Measurements from ENCODE around the gene AKAP13.

AKAP13 gene

DNA sequence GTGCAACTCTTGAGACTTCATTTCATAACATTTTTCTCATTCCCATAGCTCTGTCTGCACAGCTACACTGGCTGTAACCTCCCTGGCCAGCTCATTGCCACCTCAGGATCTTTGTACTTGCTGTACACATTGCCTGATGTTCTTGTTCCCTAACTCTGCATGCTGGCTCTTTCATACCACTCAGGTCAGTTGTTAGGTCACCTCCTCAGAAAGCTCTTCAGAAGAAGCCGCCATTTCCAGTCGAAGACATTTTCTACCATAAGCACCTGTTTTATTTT lies 176.2 kb downstream of the AKAP13 start:
- Mint-ChIP-seq H3K27me3 (ENCODE audit: low read depth) (no peaks in the 10 kb centered on the region), H3K4me3 (no peak overlapping the region), H3K4me1 (peaks cover 17% of the 10 kb centered on the region), H3K9me3 (no peaks in the 10 kb centered on the region), H3K27ac (no peak overlapping the region), H3K36me3 (ENCODE audit: low read depth) (peaks cover 35% of the 10 kb centered on the region)
- no peak for TF ChIP-seq CTCF (IDR thresholded peaks at IDR 0.05; ENCODE audit: unreplicated experiment in 3 of 3)

DNA sequence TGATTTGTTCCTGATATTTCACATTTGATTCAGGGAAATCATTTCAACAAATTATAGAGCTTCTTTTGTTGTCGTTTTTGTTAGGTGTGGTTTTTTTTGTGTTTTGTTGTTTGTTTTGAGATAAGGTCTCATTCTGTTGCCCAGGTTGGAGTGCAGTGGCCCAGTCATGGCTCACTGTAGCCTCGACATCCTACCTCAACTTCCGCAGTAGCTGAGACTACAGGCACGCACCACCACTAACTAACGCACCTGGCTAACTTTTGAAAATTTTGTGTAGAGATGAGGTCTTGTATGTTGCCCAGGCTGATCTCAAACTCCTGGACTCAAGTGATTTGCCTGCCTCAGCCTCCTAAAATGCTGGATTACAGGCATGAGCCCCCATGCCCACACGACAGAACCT lies 177.0 kb downstream of the AKAP13 start:
- H3K9me3 Mint-ChIP-seq, result no peaks in the 10 kb centered on the region
- H3K4me1 Mint-ChIP-seq, result peaks cover 17% of the 10 kb centered on the region
- no peak overlapping the region for H3K27ac Mint-ChIP-seq
- H3K4me3 Mint-ChIP-seq, result no peak overlapping the region
- no peak for TF ChIP-seq CTCF (IDR thresholded peaks at IDR 0.05; ENCODE audit: unreplicated experiment in 3 of 3)
- peaks cover 27% of the 10 kb centered on the region for H3K36me3 Mint-ChIP-seq (ENCODE audit: low read depth)
- H3K27me3 Mint-ChIP-seq (ENCODE audit: low read depth), result no peaks in the 10 kb centered on the region

DNA sequence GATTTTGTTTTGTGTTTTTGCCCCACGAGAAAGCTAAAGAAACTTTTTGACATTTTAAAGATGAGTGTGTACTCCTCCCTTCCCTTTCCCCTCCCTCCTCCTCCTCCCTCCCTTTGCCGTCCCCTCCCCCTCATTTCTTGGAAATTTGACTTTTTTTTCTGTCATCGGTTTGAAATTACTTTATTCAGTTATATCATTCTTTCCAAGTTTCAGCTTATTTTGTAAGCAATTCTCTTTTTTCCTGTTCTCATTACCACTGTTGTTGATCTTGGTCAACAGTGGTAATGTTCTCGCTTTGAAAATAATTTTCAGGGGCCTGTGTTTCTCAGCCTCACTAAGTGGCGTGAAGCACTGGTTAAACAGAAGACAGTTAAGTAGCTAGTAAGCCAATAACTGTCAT lies 178.4 kb downstream of the AKAP13 start:
- Mint-ChIP-seq H3K27me3 (ENCODE audit: low read depth) (no peaks in the 10 kb centered on the region), H3K36me3 (ENCODE audit: low read depth) (peaks cover 20% of the 10 kb centered on the region), H3K9me3 (no peaks in the 10 kb centered on the region), H3K4me1 (peaks cover 17% of the 10 kb centered on the region), H3K4me3 (no peak overlapping the region), H3K27ac (peak overlapping the region; percentile 0 to 25 (median 23))
- no peak for TF ChIP-seq CTCF (IDR thresholded peaks at IDR 0.05; ENCODE audit: unreplicated experiment in 3 of 3)

DNA sequence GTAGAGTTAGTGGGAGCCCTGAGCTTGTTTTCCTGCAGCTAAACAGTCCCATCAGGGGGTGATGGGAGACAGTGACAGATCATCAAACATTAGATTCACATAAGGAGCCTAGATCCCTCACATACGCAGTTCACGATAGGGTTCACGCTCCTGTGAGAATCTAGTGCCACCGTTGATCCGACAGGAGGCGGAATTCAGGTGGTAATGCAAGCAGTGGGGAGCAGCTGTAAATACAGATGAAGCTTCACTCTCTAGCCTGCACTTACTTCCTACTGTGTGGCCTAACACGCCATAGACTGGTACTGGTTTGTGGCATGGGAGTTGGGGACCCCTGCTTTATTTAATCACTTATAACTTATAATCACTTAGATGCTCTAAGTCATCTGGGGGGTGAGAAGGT lies 179.1 kb downstream of the AKAP13 start:
- TF ChIP-seq CTCF (IDR thresholded peaks at IDR 0.05; ENCODE audit: unreplicated experiment in 3 of 3), result no peak
- no peaks in the 10 kb centered on the region for H3K27me3 Mint-ChIP-seq (ENCODE audit: low read depth)
- peaks cover 18% of the 10 kb centered on the region for H3K4me1 Mint-ChIP-seq
- no peaks in the 10 kb centered on the region for H3K9me3 Mint-ChIP-seq
- H3K4me3 Mint-ChIP-seq, result no peak overlapping the region
- peaks cover 13% of the 10 kb centered on the region for H3K36me3 Mint-ChIP-seq (ENCODE audit: low read depth)
- peak overlapping the region in 1 of 3 experiments; percentile 0 for H3K27ac Mint-ChIP-seq

DNA sequence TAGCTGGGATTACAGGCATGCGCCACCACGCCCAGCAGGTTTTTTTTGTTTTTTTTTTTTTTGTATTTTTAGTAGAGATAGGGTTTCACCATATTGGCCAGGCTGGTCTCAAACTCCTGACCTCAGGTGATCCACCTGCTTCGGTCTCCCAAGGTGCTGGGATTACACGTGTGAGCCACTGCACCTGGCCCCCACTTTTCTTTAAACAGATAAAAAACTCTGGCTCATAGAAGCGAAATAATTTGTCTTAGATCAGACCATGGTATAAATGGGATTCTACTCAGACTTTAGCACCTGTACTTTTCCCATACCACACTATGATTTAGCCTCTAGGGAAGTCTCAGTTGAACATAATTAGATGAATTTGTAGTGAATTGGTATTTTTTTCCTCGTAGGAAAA lies 182.4 kb downstream of the AKAP13 start:
- Mint-ChIP-seq H3K9me3 (no peaks in the 10 kb centered on the region), H3K27ac (no peak overlapping the region), H3K27me3 (ENCODE audit: low read depth) (no peaks in the 10 kb centered on the region), H3K4me1 (peaks cover 21% of the 10 kb centered on the region), H3K4me3 (no peak overlapping the region), H3K36me3 (ENCODE audit: low read depth) (peaks cover 4% of the 10 kb centered on the region)
- TF ChIP-seq CTCF (IDR thresholded peaks at IDR 0.05; ENCODE audit: unreplicated experiment in 3 of 3), result no peak

DNA sequence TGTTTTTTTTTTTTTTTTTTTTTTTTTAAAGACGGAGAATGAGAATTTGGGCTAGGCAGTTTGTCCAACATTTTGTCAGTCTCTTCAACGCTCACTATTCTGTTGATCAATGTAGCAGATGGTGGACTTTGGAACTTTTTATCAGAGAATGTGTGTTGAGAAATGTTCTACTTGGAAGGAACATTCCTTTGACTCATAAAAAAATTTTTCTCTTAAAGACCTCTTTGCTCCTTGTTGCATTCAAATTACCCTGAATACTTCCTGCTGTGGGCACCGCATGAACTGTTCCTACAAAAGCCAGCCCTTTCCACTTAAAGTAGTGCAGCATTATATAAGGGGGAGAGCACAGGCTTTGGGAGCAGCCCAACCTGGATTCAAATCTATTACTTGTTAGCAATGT lies 182.9 kb downstream of the AKAP13 start:
- Mint-ChIP-seq H3K4me1 (peaks cover 17% of the 10 kb centered on the region), H3K27me3 (ENCODE audit: low read depth) (no peaks in the 10 kb centered on the region), H3K4me3 (no peak overlapping the region), H3K9me3 (no peaks in the 10 kb centered on the region), H3K36me3 (ENCODE audit: low read depth) (peaks cover 3% of the 10 kb centered on the region), H3K27ac (peak overlapping the region in 2 of 3 experiments; percentile 2 to 7)
- no peak for TF ChIP-seq CTCF (IDR thresholded peaks at IDR 0.05; ENCODE audit: unreplicated experiment in 3 of 3)
